Fibroblast of the conjunctiva (primary cell): Measurements from ENCODE around the gene MPEG1.

Experiments used
- DNase-seq: peaks from one replicate; pipeline ENCODE4 v3.0.0-alpha.2; 2010; ENCODE audit warnings: low read depth

Gene MPEG1

DNA sequence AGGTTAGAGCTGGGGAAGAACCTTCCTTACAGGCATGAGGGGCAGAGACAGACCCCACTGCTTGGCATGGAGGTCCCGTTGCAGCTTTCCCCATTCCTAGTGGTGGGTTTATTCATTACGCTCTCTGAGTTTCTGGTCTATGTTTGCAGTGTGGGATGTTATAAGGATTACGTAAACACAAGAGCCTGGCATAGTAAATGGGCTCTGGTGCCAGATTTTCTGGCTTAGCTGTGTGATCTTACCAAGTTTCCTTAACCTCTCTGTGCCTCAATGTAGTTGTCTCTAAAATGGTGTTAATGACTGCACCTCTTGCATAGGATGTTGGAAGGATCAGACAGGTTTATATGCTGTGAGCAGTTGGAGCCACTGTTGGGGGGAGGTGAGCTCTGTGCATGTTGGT lies 25.7 kb downstream of the MPEG1 start:
- no peak for DNase-seq

DNA sequence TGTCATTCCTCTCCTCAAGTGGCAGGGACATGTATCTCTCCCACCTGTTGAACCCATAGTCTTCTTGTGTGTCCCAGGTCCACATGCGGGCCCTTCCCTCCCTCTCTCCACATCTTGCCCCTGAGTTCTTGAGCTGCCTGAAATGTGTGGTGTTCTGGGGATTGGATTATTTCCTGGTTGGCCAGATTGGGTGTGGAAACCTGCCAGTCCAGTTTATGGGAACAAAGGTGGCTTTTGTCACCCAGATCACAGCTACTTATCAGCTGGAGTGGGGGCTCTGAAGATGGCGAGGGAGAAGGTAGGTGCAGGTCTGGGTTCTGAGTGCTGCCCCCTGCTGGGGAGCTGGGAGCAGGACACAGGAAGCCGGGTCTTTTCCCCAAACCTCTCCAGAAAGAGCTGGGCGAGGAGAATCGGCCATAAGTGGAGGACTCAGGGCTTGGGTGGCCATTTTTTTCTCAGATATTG lies 26.6 kb downstream of the MPEG1 start:
- no peak for DNase-seq

DNA sequence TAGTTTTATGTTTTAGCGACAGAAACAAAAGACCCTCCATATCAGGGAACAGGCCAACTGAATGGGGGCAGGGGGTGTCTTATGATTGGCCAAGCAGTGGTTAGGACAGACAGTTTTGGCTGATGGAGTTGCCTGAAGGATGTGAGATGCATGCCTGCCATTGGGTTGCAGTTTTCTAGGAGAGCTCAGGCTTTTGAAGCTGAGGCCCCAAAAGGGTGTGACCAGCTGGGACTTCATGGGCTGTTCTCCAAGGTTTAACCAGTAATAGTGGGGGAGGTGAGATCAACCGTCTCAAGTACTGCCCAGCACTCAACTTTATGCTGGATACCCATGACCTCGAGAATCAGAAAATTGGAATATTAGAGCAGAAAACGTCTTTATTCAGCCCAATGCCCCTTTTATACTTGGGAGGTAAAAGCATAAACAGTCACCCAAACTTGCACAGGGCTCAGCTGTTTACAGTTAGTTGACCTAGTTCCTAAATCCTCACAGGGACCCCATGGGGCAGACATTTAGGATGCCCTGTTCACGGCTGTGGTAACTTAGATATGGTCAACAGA lies 27.3 kb downstream of the MPEG1 start:
- no peak for DNase-seq

DNA sequence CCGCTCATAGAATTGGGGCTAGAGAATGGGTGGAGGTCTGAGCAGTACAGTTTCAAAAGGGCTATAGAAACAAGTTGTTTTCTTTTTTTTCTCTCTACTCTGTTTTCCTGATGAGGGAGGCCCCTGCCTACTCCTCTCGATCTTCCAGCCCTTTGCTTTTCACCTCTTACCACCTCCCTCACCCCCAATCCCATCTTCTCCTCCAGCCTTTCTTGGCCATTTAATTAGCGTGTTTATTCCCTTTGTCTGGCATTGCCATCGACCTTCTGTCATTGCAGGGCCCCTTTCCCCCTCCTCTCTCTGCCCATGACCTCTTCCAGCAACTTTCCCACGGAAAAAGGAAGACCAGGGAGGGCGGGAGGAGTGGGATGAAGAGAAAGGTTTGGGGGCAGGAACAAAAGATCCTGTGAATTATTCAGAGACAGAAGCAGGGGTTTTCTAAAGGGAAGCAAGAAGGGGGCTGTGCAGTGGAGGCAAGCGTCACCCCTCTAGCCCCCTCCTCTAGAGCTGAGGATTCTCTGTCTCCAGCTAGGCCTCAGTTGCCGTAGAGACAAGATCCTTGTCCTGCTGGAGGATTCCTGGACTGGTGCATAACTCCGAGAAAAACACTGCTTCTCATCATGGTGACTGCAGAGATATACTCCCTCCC lies 27.9 kb downstream of the MPEG1 start:
- no peak for DNase-seq

DNA sequence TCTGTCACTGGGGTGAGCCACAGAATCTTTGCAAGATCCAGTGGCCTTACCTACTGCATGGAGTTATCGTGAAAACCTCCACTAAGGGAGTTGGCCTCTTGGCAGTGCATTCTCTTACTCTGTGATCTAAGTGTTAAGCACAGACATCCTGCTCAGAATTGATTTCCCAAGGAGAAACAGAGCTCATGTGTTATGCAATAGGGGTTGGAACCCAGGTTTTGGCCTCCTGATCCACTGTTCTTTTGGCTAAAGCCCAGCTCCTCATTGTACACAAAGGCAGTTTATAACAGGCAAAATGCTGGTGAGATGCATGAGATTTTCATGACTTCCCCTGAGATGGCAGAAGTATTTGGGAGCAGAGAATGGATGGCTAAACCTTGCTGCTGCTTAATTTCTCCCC lies 29.0 kb downstream of the MPEG1 start:
- peak; percentile 44 for DNase-seq

DNA sequence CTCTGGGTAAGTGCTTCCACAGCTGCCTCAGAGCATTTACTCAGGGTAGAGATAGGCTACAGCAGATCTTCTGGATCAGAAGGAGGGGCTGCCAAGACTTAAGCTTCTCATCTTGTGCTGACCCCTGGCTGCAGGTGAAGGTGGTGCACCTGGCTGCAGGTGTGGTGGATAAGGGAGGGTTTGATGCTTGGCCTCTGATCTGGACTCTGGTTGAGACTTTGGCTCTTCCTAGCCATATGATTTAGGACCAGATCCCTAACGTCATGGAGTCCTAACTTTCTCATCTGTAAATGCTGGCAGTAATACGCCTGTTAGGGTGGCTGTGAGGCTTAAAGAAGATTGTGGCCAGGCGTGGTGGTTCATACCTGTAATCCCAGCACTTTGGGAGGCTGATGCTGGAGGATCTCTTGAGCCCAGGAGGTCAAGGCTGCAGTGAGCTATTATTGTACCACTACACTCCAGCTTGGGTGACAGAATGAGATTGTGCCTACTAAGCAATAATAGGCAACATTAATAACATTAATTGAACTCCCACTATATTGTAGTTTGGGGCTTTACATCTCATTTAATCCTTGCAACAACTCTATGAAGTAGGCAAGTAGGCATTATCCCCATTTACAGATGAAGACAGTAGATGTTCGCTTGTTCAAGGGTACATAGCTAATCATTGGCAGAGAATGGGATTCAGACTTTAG lies 30.1 kb downstream of the MPEG1 start:
- DNase-seq: no peak

- no peak for DNase-seq
These were observed 30.8 kb downstream of the MPEG1 start for GRCh38 chr11:59181746-59182456.

DNA sequence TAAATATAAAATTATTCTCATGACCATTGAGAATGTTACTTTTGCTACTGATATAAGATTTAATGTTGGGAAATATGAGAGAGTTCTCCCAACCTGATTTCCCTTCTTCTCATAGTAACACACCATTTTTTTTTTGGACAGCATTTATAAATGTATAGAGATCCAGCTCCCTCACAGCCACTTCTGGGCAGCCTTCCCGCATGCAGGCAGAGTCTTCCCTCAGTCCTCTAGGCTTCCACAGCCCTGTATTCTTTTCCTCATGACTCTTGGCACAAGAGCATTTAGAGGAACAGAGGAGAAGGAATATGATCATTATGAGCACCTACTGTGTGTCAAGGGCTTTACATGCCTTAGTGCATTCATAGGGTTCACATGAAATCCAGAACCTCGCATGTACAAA lies 31.8 kb downstream of the MPEG1 start:
- DNase-seq: no peak

DNA sequence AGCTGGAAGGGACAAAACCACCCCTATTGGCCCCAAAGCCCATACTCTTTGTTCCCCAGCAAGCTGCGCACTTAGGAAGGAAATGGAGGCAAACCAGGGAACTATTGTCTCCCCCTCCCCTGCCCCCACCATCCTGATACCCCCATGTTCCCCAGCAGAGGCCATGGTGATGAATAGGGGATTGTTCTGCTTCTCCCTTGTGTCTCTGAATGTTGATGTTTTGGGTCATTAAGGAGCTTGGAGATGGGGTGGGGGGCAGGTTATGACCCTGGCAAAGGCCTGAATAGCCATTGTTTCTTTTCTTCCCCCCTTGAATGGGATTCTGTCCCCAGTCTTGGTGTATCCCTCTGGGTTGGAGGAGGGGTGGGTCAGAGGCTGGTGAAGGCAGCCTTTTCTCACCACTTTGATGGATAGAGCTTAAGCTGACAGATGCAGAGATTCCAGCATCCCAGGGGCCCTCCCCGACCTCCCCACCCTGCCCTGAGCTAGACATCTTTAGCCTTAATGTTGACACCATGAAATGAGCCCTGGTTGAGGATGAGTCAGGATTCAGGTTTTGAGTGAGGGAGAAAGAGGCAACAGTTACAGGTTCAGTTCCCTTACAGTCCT lies 32.5 kb downstream of the MPEG1 start:
- DNase-seq: no peak

- DNase-seq: no peak
These were observed 33.6 kb downstream of the MPEG1 start for GRCh38 chr11:59179121-59179520.

DNA sequence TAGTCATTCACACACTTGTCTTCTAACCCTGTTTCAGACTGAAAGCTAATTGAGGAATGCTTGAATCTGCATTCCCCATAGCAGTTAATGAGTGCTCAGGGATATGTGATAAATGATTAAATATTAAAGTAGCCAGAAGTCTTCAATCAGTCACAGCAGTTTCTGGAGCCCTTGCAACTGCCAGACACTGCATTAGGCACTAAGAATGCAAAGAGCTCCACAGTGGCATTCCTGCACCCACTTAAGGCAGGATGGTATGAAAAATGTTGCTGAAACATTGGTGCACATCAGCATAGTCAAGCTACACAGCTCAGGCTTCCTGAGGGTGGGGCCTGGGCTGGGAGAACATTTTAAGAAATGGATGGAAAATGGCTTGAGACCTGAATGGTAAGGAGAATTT lies 34.3 kb downstream of the MPEG1 start:
- no peak for DNase-seq

- no peak for DNase-seq
These were observed 36.4 kb downstream of the MPEG1 start for GRCh38 chr11:59176330-59176729.

GRCh38 chr11:59175091-59175501 lies 37.6 kb downstream of the MPEG1 start:
- DNase-seq: no peak

DNA sequence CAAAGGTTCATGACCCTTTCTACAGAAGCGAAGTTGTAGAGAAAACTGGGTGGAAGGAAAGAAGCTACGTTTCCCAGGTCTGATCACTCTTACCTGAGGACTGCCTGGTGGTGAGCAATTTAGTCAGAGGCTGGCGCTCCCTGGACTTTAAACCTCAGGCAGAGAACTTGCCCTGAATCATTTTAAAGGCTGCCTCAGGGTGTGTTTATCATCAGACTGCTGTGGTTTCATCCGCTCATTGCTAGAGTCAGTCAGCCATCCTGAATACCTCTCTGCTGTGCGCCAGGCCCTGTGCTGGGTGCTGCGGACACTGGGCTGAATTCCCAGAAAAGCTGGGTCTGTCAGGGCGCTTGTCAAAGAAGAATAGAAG lies 38.1 kb downstream of the MPEG1 start:
- DNase-seq: no peak

DNA sequence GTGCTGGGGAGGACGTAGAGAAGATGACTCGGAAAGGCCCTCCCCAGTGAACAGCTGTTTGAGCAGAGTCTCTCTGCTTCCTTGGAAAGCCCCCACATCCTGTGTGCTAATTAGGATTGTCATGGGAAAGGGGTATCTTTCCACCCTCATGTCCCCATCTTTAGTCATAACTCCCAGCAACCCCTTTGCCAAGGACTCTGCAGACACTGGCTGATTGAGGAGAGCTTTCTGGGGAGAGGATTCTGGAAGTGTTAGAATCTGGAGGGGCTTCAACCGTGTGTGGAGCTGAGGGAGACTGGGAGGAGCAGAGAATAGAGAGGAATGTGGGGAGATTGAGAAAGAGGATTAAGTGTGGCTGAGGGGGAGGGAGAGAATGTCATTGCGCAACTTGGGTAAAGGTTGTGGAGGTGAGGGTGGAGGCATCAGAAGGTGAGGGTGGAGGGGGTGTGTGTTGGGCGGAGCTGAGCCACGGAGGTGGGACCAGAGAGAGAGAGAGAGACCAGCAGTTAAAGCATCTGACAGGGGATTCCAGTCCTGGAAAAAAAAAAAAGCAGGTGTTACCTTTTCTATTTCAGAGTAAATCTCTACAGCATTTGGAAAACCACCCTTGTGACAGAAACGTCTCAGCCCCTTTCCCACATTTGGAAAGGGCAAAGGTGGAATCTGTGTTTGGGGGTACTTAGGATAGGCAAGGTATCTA lies 38.6 kb downstream of the MPEG1 start:
- no peak for DNase-seq

DNA sequence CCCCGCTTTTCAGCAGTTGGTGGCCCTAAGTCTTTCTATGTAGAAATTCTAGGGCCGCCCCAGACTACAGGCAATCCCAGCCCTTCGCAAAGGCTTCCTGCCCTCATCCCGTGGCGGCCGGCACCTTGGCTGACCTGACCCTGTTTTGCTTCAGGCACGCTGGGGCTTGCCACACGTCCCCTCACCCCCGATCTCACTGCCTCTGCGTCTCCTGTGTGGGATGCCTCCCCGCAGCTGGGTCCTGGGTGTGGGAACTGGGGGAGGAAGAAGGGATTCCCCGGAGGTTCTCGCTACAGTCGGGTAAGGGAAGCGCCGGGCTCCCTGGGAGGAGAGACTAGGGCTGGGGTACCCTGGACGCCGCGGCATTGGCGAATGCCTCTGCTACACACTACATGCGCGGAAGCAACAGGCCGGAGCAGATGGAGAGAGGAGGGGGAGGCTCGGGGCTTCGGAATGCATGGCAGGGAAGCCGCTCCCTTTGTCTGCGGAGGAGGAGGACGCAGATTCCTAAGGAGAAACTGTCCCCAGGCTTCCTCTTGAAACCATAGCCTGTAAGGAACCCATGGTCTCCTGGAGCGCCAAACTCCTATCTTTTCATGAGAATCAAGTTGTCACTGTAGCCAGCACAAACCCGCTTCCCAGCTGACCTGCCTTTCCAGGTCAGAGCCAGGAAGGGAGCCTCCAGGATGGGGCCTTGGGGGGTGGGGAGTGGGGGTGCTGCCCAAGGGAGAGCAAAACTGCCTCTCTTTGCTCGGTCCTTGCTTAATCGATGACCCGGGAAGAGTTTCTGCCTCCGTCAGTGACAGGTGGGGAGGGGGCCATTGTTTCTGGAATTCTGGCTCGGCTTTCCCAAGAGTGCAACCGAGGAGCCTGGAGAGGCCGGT lies 39.4 kb downstream of the MPEG1 start:
- no peak for DNase-seq

GRCh38 chr11:59172345-59173079 lies 40.2 kb downstream of the MPEG1 start:
- no peak for DNase-seq

- DNase-seq: peak; percentile 80
These were observed 41.0 kb downstream of the MPEG1 start, which contains the start of gene DTX4 for GRCh38 chr11:59171508-59172322. DTX4 (plus strand) TSS chr11:59172132; CDS start chr11:59172596, 464 bp downstream.

DNA sequence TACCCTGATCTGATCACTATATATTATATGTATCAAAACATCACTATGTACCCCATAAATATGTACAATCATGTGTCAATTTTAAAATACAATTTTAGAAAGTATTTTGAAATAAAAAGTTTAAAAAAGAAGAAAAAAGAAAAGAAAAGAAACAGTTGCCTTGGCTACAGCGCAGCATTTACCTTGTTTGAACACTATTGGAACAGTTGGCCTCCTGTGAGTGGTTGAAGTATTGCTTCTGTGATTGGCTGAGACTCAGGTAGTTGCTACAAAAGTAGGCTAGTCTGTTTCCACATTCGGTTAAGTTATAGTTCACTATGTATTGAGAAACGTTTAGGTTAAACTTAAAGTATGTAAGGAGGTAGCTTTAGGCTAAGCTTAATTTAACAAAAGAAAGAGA lies 48.7 kb downstream of the MPEG1 start:
- no peak for DNase-seq
